Measurements from ENCODE around the gene LRP1-AS. TPM values are rescaled to one million over a fixed set of nuclear protein-coding genes. Genes with fewer than 3 reads are reported as not detected.

LRP1-AS gene
- total RNA-seq, 1 experiment from 2014 or later = not detected

DNA sequence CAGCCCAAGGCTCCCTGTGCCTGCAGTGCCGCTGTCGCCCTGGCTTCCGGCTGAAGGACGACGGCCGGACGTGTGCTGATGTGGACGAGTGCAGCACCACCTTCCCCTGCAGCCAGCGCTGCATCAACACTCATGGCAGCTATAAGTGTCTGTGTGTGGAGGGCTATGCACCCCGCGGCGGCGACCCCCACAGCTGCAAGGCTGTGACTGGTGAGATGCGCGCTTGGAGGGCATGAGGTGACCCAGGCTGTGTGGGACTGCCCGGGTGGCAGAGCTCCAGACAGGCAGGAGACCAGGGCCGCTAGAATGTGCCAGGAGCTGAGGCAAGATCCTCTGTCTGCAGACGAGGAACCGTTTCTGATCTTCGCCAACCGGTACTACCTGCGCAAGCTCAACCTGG, 49.5 kb upstream of the LRP1-AS start (continued):
- TF ChIP-seq, protein P1, sequence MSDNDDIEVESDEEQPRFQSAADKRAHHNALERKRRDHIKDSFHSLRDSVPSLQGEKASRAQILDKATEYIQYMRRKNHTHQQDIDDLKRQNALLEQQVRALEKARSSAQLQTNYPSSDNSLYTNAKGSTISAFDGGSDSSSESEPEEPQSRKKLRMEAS (CRISPR knock-in tag; IDR thresholded peaks at IDR 0.05) = no peak

DNA sequence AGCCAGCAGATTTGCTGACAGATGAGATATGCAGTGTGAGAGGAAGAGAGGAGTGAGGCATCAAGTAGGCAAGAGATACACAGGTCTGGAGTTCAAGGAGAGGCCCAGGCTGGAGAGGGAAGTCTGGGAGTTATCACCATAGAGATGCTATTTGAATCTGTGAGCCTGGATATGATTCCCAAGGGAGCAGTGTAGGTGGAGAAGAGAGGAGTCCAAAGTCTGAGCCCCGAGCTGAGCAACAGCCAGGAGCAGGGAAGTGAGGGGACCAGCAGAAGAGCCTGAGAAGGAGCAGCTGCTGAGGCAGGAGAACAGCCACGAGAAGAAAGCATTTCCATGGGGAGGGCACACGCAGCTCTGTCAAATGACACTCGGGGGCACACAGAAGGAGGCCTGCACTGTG, 49.0 kb upstream of the LRP1-AS start:
- no peak for DNase-seq (ENCODE audit: low spot score)
- H3K36me3 Mint-ChIP-seq = peaks cover 69% of the 10 kb centered on the region
- no peak overlapping the region for H3K27ac Mint-ChIP-seq
- ATAC-seq = no peak
- CTCF ChIA-PET = interaction anchor here (1.3 to 2.5 kb wide), 2 partner anchors 21 to 47 kb away, joined by 6 to 9 read pairs; no protein-coding TSS in a partner anchor
- no peaks in the 10 kb centered on the region for H3K4me1 Mint-ChIP-seq
- H3K4me3 Mint-ChIP-seq = no peak overlapping the region
- H3K27me3 Mint-ChIP-seq (ENCODE audit: low read depth) = no peaks in the 10 kb centered on the region
- POLR2A ChIA-PET = no interaction called here
- H3K9me3 Mint-ChIP-seq = peaks cover 5% of the 10 kb centered on the region; the same call in 1 of the 2 replicates
- TF ChIP-seq, protein P2, sequence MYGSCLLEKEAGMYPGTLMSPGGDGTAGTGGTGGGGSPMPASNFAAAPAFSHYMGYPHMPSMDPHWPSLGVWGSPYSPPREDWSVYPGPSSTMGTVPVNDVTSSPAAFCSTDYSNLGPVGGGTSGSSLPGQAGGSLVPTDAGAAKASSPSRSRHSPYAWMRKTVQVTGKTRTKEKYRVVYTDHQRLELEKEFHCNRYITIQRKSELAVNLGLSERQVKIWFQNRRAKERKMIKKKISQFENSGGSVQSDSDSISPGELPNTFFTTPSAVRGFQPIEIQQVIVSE (CRISPR knock-in tag; IDR thresholded peaks at IDR 0.05; ENCODE audit: borderline replicate concordance) = no peak
- no peak for TF ChIP-seq ZNF263 (CRISPR knock-in tag; IDR thresholded peaks at IDR 0.05; ENCODE audit: low read depth)
- TF ChIP-seq, protein P3, sequence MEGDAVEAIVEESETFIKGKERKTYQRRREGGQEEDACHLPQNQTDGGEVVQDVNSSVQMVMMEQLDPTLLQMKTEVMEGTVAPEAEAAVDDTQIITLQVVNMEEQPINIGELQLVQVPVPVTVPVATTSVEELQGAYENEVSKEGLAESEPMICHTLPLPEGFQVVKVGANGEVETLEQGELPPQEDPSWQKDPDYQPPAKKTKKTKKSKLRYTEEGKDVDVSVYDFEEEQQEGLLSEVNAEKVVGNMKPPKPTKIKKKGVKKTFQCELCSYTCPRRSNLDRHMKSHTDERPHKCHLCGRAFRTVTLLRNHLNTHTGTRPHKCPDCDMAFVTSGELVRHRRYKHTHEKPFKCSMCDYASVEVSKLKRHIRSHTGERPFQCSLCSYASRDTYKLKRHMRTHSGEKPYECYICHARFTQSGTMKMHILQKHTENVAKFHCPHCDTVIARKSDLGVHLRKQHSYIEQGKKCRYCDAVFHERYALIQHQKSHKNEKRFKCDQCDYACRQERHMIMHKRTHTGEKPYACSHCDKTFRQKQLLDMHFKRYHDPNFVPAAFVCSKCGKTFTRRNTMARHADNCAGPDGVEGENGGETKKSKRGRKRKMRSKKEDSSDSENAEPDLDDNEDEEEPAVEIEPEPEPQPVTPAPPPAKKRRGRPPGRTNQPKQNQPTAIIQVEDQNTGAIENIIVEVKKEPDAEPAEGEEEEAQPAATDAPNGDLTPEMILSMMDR (IDR thresholded peaks at IDR 0.05) = no peak
- TF ChIP-seq, protein P4, sequence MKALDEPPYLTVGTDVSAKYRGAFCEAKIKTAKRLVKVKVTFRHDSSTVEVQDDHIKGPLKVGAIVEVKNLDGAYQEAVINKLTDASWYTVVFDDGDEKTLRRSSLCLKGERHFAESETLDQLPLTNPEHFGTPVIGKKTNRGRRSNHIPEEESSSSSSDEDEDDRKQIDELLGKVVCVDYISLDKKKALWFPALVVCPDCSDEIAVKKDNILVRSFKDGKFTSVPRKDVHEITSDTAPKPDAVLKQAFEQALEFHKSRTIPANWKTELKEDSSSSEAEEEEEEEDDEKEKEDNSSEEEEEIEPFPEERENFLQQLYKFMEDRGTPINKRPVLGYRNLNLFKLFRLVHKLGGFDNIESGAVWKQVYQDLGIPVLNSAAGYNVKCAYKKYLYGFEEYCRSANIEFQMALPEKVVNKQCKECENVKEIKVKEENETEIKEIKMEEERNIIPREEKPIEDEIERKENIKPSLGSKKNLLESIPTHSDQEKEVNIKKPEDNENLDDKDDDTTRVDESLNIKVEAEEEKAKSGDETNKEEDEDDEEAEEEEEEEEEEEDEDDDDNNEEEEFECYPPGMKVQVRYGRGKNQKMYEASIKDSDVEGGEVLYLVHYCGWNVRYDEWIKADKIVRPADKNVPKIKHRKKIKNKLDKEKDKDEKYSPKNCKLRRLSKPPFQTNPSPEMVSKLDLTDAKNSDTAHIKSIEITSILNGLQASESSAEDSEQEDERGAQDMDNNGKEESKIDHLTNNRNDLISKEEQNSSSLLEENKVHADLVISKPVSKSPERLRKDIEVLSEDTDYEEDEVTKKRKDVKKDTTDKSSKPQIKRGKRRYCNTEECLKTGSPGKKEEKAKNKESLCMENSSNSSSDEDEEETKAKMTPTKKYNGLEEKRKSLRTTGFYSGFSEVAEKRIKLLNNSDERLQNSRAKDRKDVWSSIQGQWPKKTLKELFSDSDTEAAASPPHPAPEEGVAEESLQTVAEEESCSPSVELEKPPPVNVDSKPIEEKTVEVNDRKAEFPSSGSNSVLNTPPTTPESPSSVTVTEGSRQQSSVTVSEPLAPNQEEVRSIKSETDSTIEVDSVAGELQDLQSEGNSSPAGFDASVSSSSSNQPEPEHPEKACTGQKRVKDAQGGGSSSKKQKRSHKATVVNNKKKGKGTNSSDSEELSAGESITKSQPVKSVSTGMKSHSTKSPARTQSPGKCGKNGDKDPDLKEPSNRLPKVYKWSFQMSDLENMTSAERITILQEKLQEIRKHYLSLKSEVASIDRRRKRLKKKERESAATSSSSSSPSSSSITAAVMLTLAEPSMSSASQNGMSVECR (CRISPR knock-in tag; IDR thresholded peaks at IDR 0.05; ENCODE audit: borderline replicate concordance) = no peak
- TF ChIP-seq, protein P5, sequence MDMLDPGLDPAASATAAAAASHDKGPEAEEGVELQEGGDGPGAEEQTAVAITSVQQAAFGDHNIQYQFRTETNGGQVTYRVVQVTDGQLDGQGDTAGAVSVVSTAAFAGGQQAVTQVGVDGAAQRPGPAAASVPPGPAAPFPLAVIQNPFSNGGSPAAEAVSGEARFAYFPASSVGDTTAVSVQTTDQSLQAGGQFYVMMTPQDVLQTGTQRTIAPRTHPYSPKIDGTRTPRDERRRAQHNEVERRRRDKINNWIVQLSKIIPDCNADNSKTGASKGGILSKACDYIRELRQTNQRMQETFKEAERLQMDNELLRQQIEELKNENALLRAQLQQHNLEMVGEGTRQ (CRISPR knock-in tag; IDR thresholded peaks at IDR 0.05) = no peak
- TF ChIP-seq CREB1 (CRISPR knock-in tag; IDR thresholded peaks at IDR 0.05) = no peak
- TF ChIP-seq, protein P6, sequence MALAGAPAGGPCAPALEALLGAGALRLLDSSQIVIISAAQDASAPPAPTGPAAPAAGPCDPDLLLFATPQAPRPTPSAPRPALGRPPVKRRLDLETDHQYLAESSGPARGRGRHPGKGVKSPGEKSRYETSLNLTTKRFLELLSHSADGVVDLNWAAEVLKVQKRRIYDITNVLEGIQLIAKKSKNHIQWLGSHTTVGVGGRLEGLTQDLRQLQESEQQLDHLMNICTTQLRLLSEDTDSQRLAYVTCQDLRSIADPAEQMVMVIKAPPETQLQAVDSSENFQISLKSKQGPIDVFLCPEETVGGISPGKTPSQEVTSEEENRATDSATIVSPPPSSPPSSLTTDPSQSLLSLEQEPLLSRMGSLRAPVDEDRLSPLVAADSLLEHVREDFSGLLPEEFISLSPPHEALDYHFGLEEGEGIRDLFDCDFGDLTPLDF (CRISPR knock-in tag; IDR thresholded peaks at IDR 0.05) = no peak
- TF ChIP-seq ELF4 (CRISPR knock-in tag; IDR thresholded peaks at IDR 0.05; ENCODE audit: low read depth) = no peak
- TF ChIP-seq, protein P7, sequence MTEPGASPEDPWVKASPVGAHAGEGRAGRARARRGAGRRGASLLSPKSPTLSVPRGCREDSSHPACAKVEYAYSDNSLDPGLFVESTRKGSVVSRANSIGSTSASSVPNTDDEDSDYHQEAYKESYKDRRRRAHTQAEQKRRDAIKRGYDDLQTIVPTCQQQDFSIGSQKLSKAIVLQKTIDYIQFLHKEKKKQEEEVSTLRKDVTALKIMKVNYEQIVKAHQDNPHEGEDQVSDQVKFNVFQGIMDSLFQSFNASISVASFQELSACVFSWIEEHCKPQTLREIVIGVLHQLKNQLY (CRISPR knock-in tag; IDR thresholded peaks at IDR 0.05) = no peak
- no peak for TF ChIP-seq ZNF416 (CRISPR knock-in tag; IDR thresholded peaks at IDR 0.05)
- TF ChIP-seq FOXK1 (CRISPR knock-in tag; IDR thresholded peaks at IDR 0.05) = no peak
- TF ChIP-seq, protein P8, sequence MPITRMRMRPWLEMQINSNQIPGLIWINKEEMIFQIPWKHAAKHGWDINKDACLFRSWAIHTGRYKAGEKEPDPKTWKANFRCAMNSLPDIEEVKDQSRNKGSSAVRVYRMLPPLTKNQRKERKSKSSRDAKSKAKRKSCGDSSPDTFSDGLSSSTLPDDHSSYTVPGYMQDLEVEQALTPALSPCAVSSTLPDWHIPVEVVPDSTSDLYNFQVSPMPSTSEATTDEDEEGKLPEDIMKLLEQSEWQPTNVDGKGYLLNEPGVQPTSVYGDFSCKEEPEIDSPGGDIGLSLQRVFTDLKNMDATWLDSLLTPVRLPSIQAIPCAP (CRISPR knock-in tag; IDR thresholded peaks at IDR 0.05) = no peak

Measured in WTC11 (cell line).